IMR-90 (cell line): ENCODE data around the gene FKBP10. TPM values are rescaled to one million over a fixed set of nuclear protein-coding genes. Genes with fewer than 3 reads are reported as not detected.

Source experiments
- ATAC-seq: fragments of 200-7000 bp; cut with Tn5 transposase; 2 replicates; pipeline ENCODE4 v1.9.1; 2020; ENCODE audit warnings: low read depth, mild to moderate bottlenecking, moderate library complexity
- BruUV-seq: library from RNA; stranded (reverse); fragments of 400-500 nt; replicated peaks from 2 replicates; lab custom pipeline; 2021; lab: Mats Ljungman, UMichigan
- CTCF ChIA-PET: fragments of 300-600 bp; formaldehyde crosslinking; extraction: SDS; loops from one replicate; lab custom pipeline; 2021; ENCODE audit warnings: antibody characterized with exemption; lab: Yijun Ruan, JAX
- POLR2A ChIA-PET: fragments of 300-600 bp; sonication (Branson Sonifier 250); formaldehyde crosslinking; loops from one replicate; lab custom pipeline; 2022; ENCODE audit warnings: antibody characterized with exemption; ENCODE audit not compliant: unreplicated experiment; lab: Charles Lee
- DNase-seq: peaks from one replicate; pipeline ENCODE4 v3.0.0; 2013
- H2AFZ ChIP-seq: replicated peaks from 2 replicates; pipeline ENCODE3; 2013; ENCODE audit warnings: low read length, mild to moderate bottlenecking; ENCODE audit not compliant: poor library complexity
- H2AK5ac ChIP-seq: 2 replicates; pipeline ENCODE4 v1.6.1; 2013; ENCODE audit warnings: low read depth, low read length, inconsistent platforms
- H2AK9ac ChIP-seq: replicated peaks from 2 replicates; pipeline ENCODE3; 2013; ENCODE audit warnings: mild to moderate bottlenecking, low read depth, low read length, moderate library complexity; ENCODE audit not compliant: poor library complexity
- H2BK120ac ChIP-seq: 2 replicates; pipeline ENCODE4 v1.6.1; 2013; ENCODE audit warnings: low read depth, low read length, inconsistent platforms
- H2BK15ac ChIP-seq: 3 replicates; pipeline ENCODE4 v1.6.1; 2013; ENCODE audit warnings: low read depth, low read length, inconsistent platforms
- H2BK20ac ChIP-seq: 2 replicates; pipeline ENCODE4 v1.6.1; 2013; ENCODE audit warnings: low read depth, mild to moderate bottlenecking, inconsistent platforms, low read length, moderate library complexity
- H2BK5ac ChIP-seq: 2 replicates; pipeline ENCODE4 v1.6.1; 2013; ENCODE audit warnings: mild to moderate bottlenecking, low read depth, low read length, inconsistent platforms; ENCODE audit not compliant: poor library complexity, severe bottlenecking
- H3K14ac ChIP-seq: replicated peaks from 2 replicates; pipeline ENCODE4 v1.6.1; 2013; ENCODE audit warnings: low read depth, low read length, inconsistent platforms
- H3K18ac ChIP-seq: 2 replicates; pipeline ENCODE4 v1.6.1; 2013; ENCODE audit warnings: low read depth, low read length, control low read depth
- H3K23ac ChIP-seq: 2 replicates; pipeline ENCODE4 v1.6.1; 2013; ENCODE audit warnings: low read depth, low read length, inconsistent platforms
- H3K27ac ChIP-seq: 2 replicates; pipeline ENCODE4 v1.5.1; 2013; ENCODE audit warnings: mild to moderate bottlenecking, control low read depth, low read length; ENCODE audit not compliant: insufficient read depth
- H3K27me3 ChIP-seq: 2 replicates; pipeline ENCODE4 v1.6.1; 2013; ENCODE audit warnings: low read length; ENCODE audit not compliant: control insufficient read depth, insufficient read depth
- H3K36me3 ChIP-seq: 2 replicates; pipeline ENCODE4 v1.6.1; 2013; ENCODE audit warnings: low read length, mixed read lengths; ENCODE audit not compliant: control insufficient read depth, insufficient read depth
- H3K4ac ChIP-seq: 2 replicates; pipeline ENCODE4 v1.6.1; 2013; ENCODE audit warnings: low read depth, low read length, inconsistent platforms
- H3K4me1 ChIP-seq: 2 replicates; pipeline ENCODE4 v1.6.1; 2013; ENCODE audit warnings: low read length, mixed read lengths; ENCODE audit not compliant: control insufficient read depth, insufficient read depth
- H3K4me2 ChIP-seq: 2 replicates; pipeline ENCODE4 v1.6.1; 2013; ENCODE audit warnings: low read depth, mild to moderate bottlenecking, control low read depth, low read length, moderate library complexity
- H3K4me3 ChIP-seq: 2 replicates; pipeline ENCODE4 v1.5.1; 2013; ENCODE audit warnings: low read depth, mild to moderate bottlenecking, control low read depth, low read length, moderate library complexity; ENCODE audit not compliant: insufficient read depth
- H3K56ac ChIP-seq: 2 replicates; pipeline ENCODE4 v1.6.1; 2013; ENCODE audit warnings: low read length, inconsistent platforms; ENCODE audit not compliant: insufficient read depth; ENCODE audit errors: extremely low read depth
- H3K79me1 ChIP-seq, 2 experiments: 2 replicates each; pipeline ENCODE4 v1.6.1; 2013; ENCODE audit warnings: low read length in 2 of 2, inconsistent platforms in 1 of 2, low read depth in 1 of 2
- H3K9ac ChIP-seq: 2 replicates; pipeline ENCODE4 v1.6.1; 2013; ENCODE audit warnings: low read depth, low read length, control low read depth
- H3K9me1 ChIP-seq: 2 replicates; pipeline ENCODE4 v1.6.1; 2013; ENCODE audit warnings: low read length, inconsistent platforms; ENCODE audit not compliant: insufficient read depth
- H3K9me3 ChIP-seq: 2 replicates; pipeline ENCODE4 v1.6.1; 2013; ENCODE audit warnings: low read length; ENCODE audit not compliant: control insufficient read depth, insufficient read depth
- H4K20me1 ChIP-seq: 2 replicates; pipeline ENCODE4 v1.6.1; 2013; ENCODE audit warnings: low read length, inconsistent platforms; ENCODE audit not compliant: insufficient read depth
- H4K5ac ChIP-seq: 2 replicates; pipeline ENCODE4 v1.6.1; 2013; ENCODE audit warnings: mild to moderate bottlenecking, low read depth, low read length, control low read depth
- H4K8ac ChIP-seq, 2 experiments: 2 replicates each; pipeline ENCODE4 v1.6.1; 2013; ENCODE audit warnings: low read depth in 2 of 2, low read length in 2 of 2, control low read depth in 1 of 2, inconsistent platforms in 1 of 2
- H4K91ac ChIP-seq: 2 replicates; pipeline ENCODE4 v1.6.1; 2013; ENCODE audit warnings: low read depth, low read length, inconsistent platforms; ENCODE audit not compliant: insufficient read depth
- FOS ChIP-seq: fragments of 150-350 bp; IDR thresholded peaks from 2 replicates; pipeline ENCODE4 v1.6.1; 2016; ENCODE audit warnings: low read depth, low read length
- MAZ ChIP-seq: IDR thresholded peaks from 2 replicates; pipeline ENCODE4 v1.6.1; 2012; ENCODE audit warnings: low read depth, mild to moderate bottlenecking, low read length, improper control_type of control experiment, moderate library complexity, borderline replicate concordance
- POLR2A ChIP-seq: IDR thresholded peaks from 2 replicates; pipeline ENCODE4 v1.6.1; 2012; ENCODE audit warnings: mild to moderate bottlenecking, low read depth, low read length
- RCOR1 ChIP-seq: IDR thresholded peaks from 2 replicates; pipeline ENCODE4 v1.6.1; 2012; ENCODE audit warnings: mild to moderate bottlenecking, low read length, improper control_type of control experiment; ENCODE audit not compliant: insufficient replicate concordance
- WGBS, 2 experiments: methylation state at CpG; one replicate each; pipeline versions ENCODE4 v1.1.5 to v1.1.7; 2013; ENCODE audit warnings: missing lambda C conversion rate in 2 of 2; ENCODE audit not compliant: insufficient read length in 1 of 2; ENCODE audit errors: extremely low coverage in 2 of 2; 5-methylcytosine and 5-hydroxymethylcytosine counted together
- dilution Hi-C: fragments of 300-500 bp; cut with HindIII; formaldehyde crosslinking; loops from one replicate; pipeline ENCODE4 v1.14.3; 2018; ENCODE audit warnings: low sequenced_read_pairs; ENCODE audit not compliant: unreplicated experiment
- in situ Hi-C: fragments of 300-500 bp; cut with MboI; formaldehyde crosslinking; loops from 3 replicates; pipeline ENCODE4 v1.14.3; 2019; ENCODE audit warnings: low sequenced_read_pairs, inconsistent platforms, mixed read lengths
- intact Hi-C: fragments of 100-400 bp; cut with micrococcal nuclease; formaldehyde crosslinking; loops from 2 replicates; pipeline ENCODE4 v1.10.0; 2022
- polyA plus RNA-seq, 3 experiments: library from polyadenylated mRNA; depleted of rRNA; stranded (reverse); fragments of >200 nt; gene quantifications; 2 replicates each; pipeline ENCODE4 v1.2.3, GENCODE V29; 2012; ENCODE audit warnings: low replicate concordance in 1 of 3
- total RNA-seq: library from RNA; depleted of rRNA; stranded (reverse); fragments of >200 nt; gene quantifications from 2 replicates; pipeline ENCODE4 v1.2.3, GENCODE V29; 2012
- TF ChIP-seq, protein P1 (sequence below): conservative IDR thresholded peaks from 2 replicates; pipeline ENCODE4 v1.5.1; 2012; ENCODE audit warnings: mild to moderate bottlenecking, low read depth, low read length, improper control_type of control experiment

FKBP10 gene
- total and polyA plus RNA-seq, 2 of the 4 experiments (the other 2 are of a cell fraction): 170 to 984 TPM

DNA sequence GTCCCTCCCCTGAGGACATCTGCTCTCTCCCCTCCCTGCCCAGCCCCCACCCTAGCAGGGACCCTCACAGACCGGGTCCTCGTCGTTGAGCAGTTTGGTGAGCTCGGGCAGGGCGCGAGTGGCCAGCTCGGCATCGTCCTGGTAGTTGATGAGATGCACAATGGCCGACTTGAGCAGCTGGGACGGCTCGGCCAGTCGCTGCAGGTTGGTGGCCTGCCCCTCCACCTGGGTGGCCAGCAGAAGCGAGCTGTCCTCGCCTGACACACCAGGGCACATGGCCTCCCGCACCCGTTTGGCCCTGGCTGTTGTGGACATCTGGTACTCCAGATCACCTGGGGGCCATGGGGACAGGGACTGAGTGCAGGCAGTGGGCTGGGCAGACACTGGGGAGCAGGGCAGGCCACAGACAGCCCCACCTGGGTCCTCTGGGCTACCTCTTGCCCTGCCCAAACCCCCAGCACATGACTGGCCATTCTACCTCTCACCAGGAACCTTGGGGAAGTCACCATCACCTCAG lies 43.4 kb upstream of the FKBP10 start:
- Histone ChIP-seq H3K18ac (no peak overlapping the region), H3K23ac (no peak overlapping the region), H2AK9ac (no peak overlapping the region), H2BK15ac (no peak overlapping the region), H3K56ac (no peak overlapping the region), H2AFZ (no peak overlapping the region), H3K4me3 (no peak overlapping the region), H2BK120ac (no peak overlapping the region), H4K91ac (no peak overlapping the region), H3K9ac (no peak overlapping the region), H3K4me1 (peaks cover 10% of the 10 kb centered on the region), H4K20me1 (peaks cover 9% of the 10 kb centered on the region; the same call in 1 of the 2 replicates), H2BK20ac (no peak overlapping the region), H3K9me3 (no peaks in the 10 kb centered on the region), H4K8ac (no peak overlapping the region), H4K5ac (no peak overlapping the region), H3K4ac (no peak overlapping the region), H3K27ac (no peak overlapping the region), H3K4me2 (no peak overlapping the region), H3K14ac (no peak overlapping the region), H2AK5ac (no peak overlapping the region), H3K27me3 (no peaks in the 10 kb centered on the region), H2BK5ac (no peak overlapping the region), H3K9me1 (peaks cover 14% of the 10 kb centered on the region), H3K36me3 (peaks cover 63% of the 10 kb centered on the region), H3K79me1 (peaks cover 8 to 21% of the 10 kb centered on the region in 2 experiments; a peak in 3 of 4 replicates)
- no peak for TF ChIP-seq MAZ
- no peak for TF ChIP-seq POLR2A
- TF ChIP-seq, protein P1, sequence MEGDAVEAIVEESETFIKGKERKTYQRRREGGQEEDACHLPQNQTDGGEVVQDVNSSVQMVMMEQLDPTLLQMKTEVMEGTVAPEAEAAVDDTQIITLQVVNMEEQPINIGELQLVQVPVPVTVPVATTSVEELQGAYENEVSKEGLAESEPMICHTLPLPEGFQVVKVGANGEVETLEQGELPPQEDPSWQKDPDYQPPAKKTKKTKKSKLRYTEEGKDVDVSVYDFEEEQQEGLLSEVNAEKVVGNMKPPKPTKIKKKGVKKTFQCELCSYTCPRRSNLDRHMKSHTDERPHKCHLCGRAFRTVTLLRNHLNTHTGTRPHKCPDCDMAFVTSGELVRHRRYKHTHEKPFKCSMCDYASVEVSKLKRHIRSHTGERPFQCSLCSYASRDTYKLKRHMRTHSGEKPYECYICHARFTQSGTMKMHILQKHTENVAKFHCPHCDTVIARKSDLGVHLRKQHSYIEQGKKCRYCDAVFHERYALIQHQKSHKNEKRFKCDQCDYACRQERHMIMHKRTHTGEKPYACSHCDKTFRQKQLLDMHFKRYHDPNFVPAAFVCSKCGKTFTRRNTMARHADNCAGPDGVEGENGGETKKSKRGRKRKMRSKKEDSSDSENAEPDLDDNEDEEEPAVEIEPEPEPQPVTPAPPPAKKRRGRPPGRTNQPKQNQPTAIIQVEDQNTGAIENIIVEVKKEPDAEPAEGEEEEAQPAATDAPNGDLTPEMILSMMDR: no peak
- TF ChIP-seq FOS: no peak
- TF ChIP-seq RCOR1: no peak
- no TSS peak for BruUV-seq
- POLR2A ChIA-PET: no interaction called here
- WGBS, 2 experiments: 83% methylated on average over 13 of the region's 16 CpGs; no CpG with 5 or more reads in 1 of the 2 experiments
- CTCF ChIA-PET: no interaction called here
- in situ Hi-C loops (no loop called here), dilution Hi-C loops (no loop called here), intact Hi-C loops (no loop called here)
- DNase-seq: no peak
- ATAC-seq: no peak
